IMR-90 (cell line): ENCODE data around the gene KCNQ1. TPM values are rescaled to one million over a fixed set of nuclear protein-coding genes. Genes with fewer than 3 reads are reported as not detected.

Experiments
- ATAC-seq: fragments of 200-7000 bp; cut with Tn5 transposase; 2 replicates; pipeline ENCODE4 v1.9.1; 2020; ENCODE audit warnings: low read depth, mild to moderate bottlenecking, moderate library complexity
- BruUV-seq: library from RNA; stranded (reverse); fragments of 400-500 nt; replicated peaks from 2 replicates; lab custom pipeline; 2021; lab: Mats Ljungman, UMichigan
- CTCF ChIA-PET: fragments of 300-600 bp; formaldehyde crosslinking; extraction: SDS; loops from one replicate; lab custom pipeline; 2021; ENCODE audit warnings: antibody characterized with exemption; lab: Yijun Ruan, JAX
- POLR2A ChIA-PET: fragments of 300-600 bp; sonication (Branson Sonifier 250); formaldehyde crosslinking; loops from one replicate; lab custom pipeline; 2022; ENCODE audit warnings: antibody characterized with exemption; ENCODE audit not compliant: unreplicated experiment; lab: Charles Lee
- DNase-seq: peaks from one replicate; pipeline ENCODE4 v3.0.0; 2013
- H2AFZ ChIP-seq: replicated peaks from 2 replicates; pipeline ENCODE3; 2013; ENCODE audit warnings: low read length, mild to moderate bottlenecking; ENCODE audit not compliant: poor library complexity
- H2AK5ac ChIP-seq: 2 replicates; pipeline ENCODE4 v1.6.1; 2013; ENCODE audit warnings: low read depth, low read length, inconsistent platforms
- H2AK9ac ChIP-seq: replicated peaks from 2 replicates; pipeline ENCODE3; 2013; ENCODE audit warnings: mild to moderate bottlenecking, low read depth, low read length, moderate library complexity; ENCODE audit not compliant: poor library complexity
- H2BK120ac ChIP-seq: 2 replicates; pipeline ENCODE4 v1.6.1; 2013; ENCODE audit warnings: low read depth, low read length, inconsistent platforms
- H2BK15ac ChIP-seq: 3 replicates; pipeline ENCODE4 v1.6.1; 2013; ENCODE audit warnings: low read depth, low read length, inconsistent platforms
- H2BK20ac ChIP-seq: 2 replicates; pipeline ENCODE4 v1.6.1; 2013; ENCODE audit warnings: low read depth, mild to moderate bottlenecking, inconsistent platforms, low read length, moderate library complexity
- H2BK5ac ChIP-seq: 2 replicates; pipeline ENCODE4 v1.6.1; 2013; ENCODE audit warnings: mild to moderate bottlenecking, low read depth, low read length, inconsistent platforms; ENCODE audit not compliant: poor library complexity, severe bottlenecking
- H3K14ac ChIP-seq: replicated peaks from 2 replicates; pipeline ENCODE4 v1.6.1; 2013; ENCODE audit warnings: low read depth, low read length, inconsistent platforms
- H3K18ac ChIP-seq: 2 replicates; pipeline ENCODE4 v1.6.1; 2013; ENCODE audit warnings: low read depth, low read length, control low read depth
- H3K23ac ChIP-seq: 2 replicates; pipeline ENCODE4 v1.6.1; 2013; ENCODE audit warnings: low read depth, low read length, inconsistent platforms
- H3K27ac ChIP-seq: 2 replicates; pipeline ENCODE4 v1.5.1; 2013; ENCODE audit warnings: mild to moderate bottlenecking, control low read depth, low read length; ENCODE audit not compliant: insufficient read depth
- H3K27me3 ChIP-seq: 2 replicates; pipeline ENCODE4 v1.6.1; 2013; ENCODE audit warnings: low read length; ENCODE audit not compliant: control insufficient read depth, insufficient read depth
- H3K36me3 ChIP-seq: 2 replicates; pipeline ENCODE4 v1.6.1; 2013; ENCODE audit warnings: low read length, mixed read lengths; ENCODE audit not compliant: control insufficient read depth, insufficient read depth
- H3K4ac ChIP-seq: 2 replicates; pipeline ENCODE4 v1.6.1; 2013; ENCODE audit warnings: low read depth, low read length, inconsistent platforms
- H3K4me1 ChIP-seq: 2 replicates; pipeline ENCODE4 v1.6.1; 2013; ENCODE audit warnings: low read length, mixed read lengths; ENCODE audit not compliant: control insufficient read depth, insufficient read depth
- H3K4me2 ChIP-seq: 2 replicates; pipeline ENCODE4 v1.6.1; 2013; ENCODE audit warnings: low read depth, mild to moderate bottlenecking, control low read depth, low read length, moderate library complexity
- H3K4me3 ChIP-seq: 2 replicates; pipeline ENCODE4 v1.5.1; 2013; ENCODE audit warnings: low read depth, mild to moderate bottlenecking, control low read depth, low read length, moderate library complexity; ENCODE audit not compliant: insufficient read depth
- H3K56ac ChIP-seq: 2 replicates; pipeline ENCODE4 v1.6.1; 2013; ENCODE audit warnings: low read length, inconsistent platforms; ENCODE audit not compliant: insufficient read depth; ENCODE audit errors: extremely low read depth
- H3K79me1 ChIP-seq, 2 experiments: 2 replicates each; pipeline ENCODE4 v1.6.1; 2013; ENCODE audit warnings: low read length in 2 of 2, inconsistent platforms in 1 of 2, low read depth in 1 of 2
- H3K9ac ChIP-seq: 2 replicates; pipeline ENCODE4 v1.6.1; 2013; ENCODE audit warnings: low read depth, low read length, control low read depth
- H3K9me1 ChIP-seq: 2 replicates; pipeline ENCODE4 v1.6.1; 2013; ENCODE audit warnings: low read length, inconsistent platforms; ENCODE audit not compliant: insufficient read depth
- H3K9me3 ChIP-seq: 2 replicates; pipeline ENCODE4 v1.6.1; 2013; ENCODE audit warnings: low read length; ENCODE audit not compliant: control insufficient read depth, insufficient read depth
- H4K20me1 ChIP-seq: 2 replicates; pipeline ENCODE4 v1.6.1; 2013; ENCODE audit warnings: low read length, inconsistent platforms; ENCODE audit not compliant: insufficient read depth
- H4K5ac ChIP-seq: 2 replicates; pipeline ENCODE4 v1.6.1; 2013; ENCODE audit warnings: mild to moderate bottlenecking, low read depth, low read length, control low read depth
- H4K8ac ChIP-seq, 2 experiments: 2 replicates each; pipeline ENCODE4 v1.6.1; 2013; ENCODE audit warnings: low read depth in 2 of 2, low read length in 2 of 2, control low read depth in 1 of 2, inconsistent platforms in 1 of 2
- H4K91ac ChIP-seq: 2 replicates; pipeline ENCODE4 v1.6.1; 2013; ENCODE audit warnings: low read depth, low read length, inconsistent platforms; ENCODE audit not compliant: insufficient read depth
- BHLHE40 ChIP-seq: fragments of 150-350 bp; IDR thresholded peaks from 2 replicates; pipeline ENCODE4 v1.6.1; 2016; ENCODE audit warnings: mild to moderate bottlenecking, low read depth, low read length
- CEBPB ChIP-seq: IDR thresholded peaks from 2 replicates; pipeline ENCODE4 v1.6.1; 2012; ENCODE audit warnings: low read depth, low read length, improper control_type of control experiment
- CHD1 ChIP-seq: IDR thresholded peaks from 2 replicates; pipeline ENCODE4 v1.6.1; 2012; ENCODE audit warnings: low read depth, low read length, improper control_type of control experiment
- CTCF ChIP-seq: conservative IDR thresholded peaks from 2 replicates; pipeline ENCODE4 v1.5.1; 2012; ENCODE audit warnings: mild to moderate bottlenecking, low read depth, low read length, improper control_type of control experiment
- FOS ChIP-seq: fragments of 150-350 bp; IDR thresholded peaks from 2 replicates; pipeline ENCODE4 v1.6.1; 2016; ENCODE audit warnings: low read depth, low read length
- MAFK ChIP-seq: IDR thresholded peaks from 2 replicates; pipeline ENCODE4 v1.6.1; 2012; ENCODE audit warnings: low read depth, low read length, improper control_type of control experiment
- MAZ ChIP-seq: IDR thresholded peaks from 2 replicates; pipeline ENCODE4 v1.6.1; 2012; ENCODE audit warnings: low read depth, mild to moderate bottlenecking, low read length, improper control_type of control experiment, moderate library complexity, borderline replicate concordance
- MXI1 ChIP-seq: IDR thresholded peaks from 2 replicates; pipeline ENCODE4 v1.6.1; 2012; ENCODE audit warnings: low read depth, mild to moderate bottlenecking, low read length, moderate library complexity, borderline replicate concordance
- POLR2A ChIP-seq: IDR thresholded peaks from 2 replicates; pipeline ENCODE4 v1.6.1; 2012; ENCODE audit warnings: mild to moderate bottlenecking, low read depth, low read length
- RAD21 ChIP-seq: IDR thresholded peaks from 2 replicates; pipeline ENCODE4 v1.6.1; 2012; ENCODE audit warnings: low read length, improper control_type of control experiment
- RCOR1 ChIP-seq: IDR thresholded peaks from 2 replicates; pipeline ENCODE4 v1.6.1; 2012; ENCODE audit warnings: mild to moderate bottlenecking, low read length, improper control_type of control experiment; ENCODE audit not compliant: insufficient replicate concordance
- RFX5 ChIP-seq: IDR thresholded peaks from 2 replicates; pipeline ENCODE4 v1.8.0; 2012; ENCODE audit warnings: low read depth, mild to moderate bottlenecking, low read length, moderate library complexity
- SMC3 ChIP-seq: fragments of 150-350 bp; IDR thresholded peaks from 2 replicates; pipeline ENCODE4 v1.6.1; 2016; ENCODE audit warnings: low read depth, mild to moderate bottlenecking, antibody characterized with exemption, low read length, moderate library complexity
- WGBS, 2 experiments: methylation state at CpG; one replicate each; pipeline versions ENCODE4 v1.1.5 to v1.1.7; 2013; ENCODE audit warnings: missing lambda C conversion rate in 2 of 2; ENCODE audit not compliant: insufficient read length in 1 of 2; ENCODE audit errors: extremely low coverage in 2 of 2; 5-methylcytosine and 5-hydroxymethylcytosine counted together
- dilution Hi-C: fragments of 300-500 bp; cut with HindIII; formaldehyde crosslinking; loops from one replicate; pipeline ENCODE4 v1.14.3; 2018; ENCODE audit warnings: low sequenced_read_pairs; ENCODE audit not compliant: unreplicated experiment
- in situ Hi-C: fragments of 300-500 bp; cut with MboI; formaldehyde crosslinking; loops from 3 replicates; pipeline ENCODE4 v1.14.3; 2019; ENCODE audit warnings: low sequenced_read_pairs, inconsistent platforms, mixed read lengths
- intact Hi-C: fragments of 100-400 bp; cut with micrococcal nuclease; formaldehyde crosslinking; loops from 2 replicates; pipeline ENCODE4 v1.10.0; 2022
- polyA plus RNA-seq, 3 experiments: library from polyadenylated mRNA; depleted of rRNA; stranded (reverse); fragments of >200 nt; gene quantifications; 2 replicates each; pipeline ENCODE4 v1.2.3, GENCODE V29; 2012; ENCODE audit warnings: low replicate concordance in 1 of 3
- total RNA-seq: library from RNA; depleted of rRNA; stranded (reverse); fragments of >200 nt; gene quantifications from 2 replicates; pipeline ENCODE4 v1.2.3, GENCODE V29; 2012
- TF ChIP-seq, protein P1 (sequence below): fragments of 150-350 bp; IDR thresholded peaks from 2 replicates; pipeline ENCODE4 v1.6.1; 2017; ENCODE audit warnings: mild to moderate bottlenecking, antibody characterized with exemption, low read length, low read depth

Gene KCNQ1
- total and polyA plus RNA-seq, 2 of the 4 experiments (the other 2 are of a cell fraction): 0.07 TPM; not detected in 1

DNA sequence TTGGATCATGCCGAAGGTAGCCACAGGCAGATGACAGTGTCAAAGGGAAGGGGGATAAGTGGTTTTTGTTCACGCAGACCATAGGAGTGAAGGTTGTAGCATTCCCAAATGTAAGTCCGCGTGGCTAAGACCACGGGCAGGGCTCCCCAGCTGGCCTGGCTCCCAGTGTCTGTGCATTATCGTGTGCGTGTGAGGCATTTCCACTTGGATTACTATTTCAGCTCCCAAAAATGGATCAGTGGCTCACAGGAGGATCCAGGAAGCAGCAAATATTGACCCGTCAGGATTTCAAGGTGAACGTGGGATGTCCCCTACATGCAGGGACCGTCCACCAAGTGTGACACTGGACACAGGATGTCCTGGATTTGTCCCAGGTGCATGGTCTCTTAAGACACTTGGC is 430.2 kb downstream of the KCNQ1 start:
- H3K56ac ChIP-seq: no peak overlapping the region
- ChIA-PET CTCF (no interaction called here), POLR2A (no interaction called here)
- no peak overlapping the region for H4K91ac ChIP-seq
- no peak overlapping the region for H2AK5ac ChIP-seq
- intact Hi-C loops: no loop called here
- H3K9ac ChIP-seq: no peak overlapping the region
- H2BK15ac ChIP-seq: no peak overlapping the region
- in situ Hi-C loops: loop anchor here (5.0 to 25.0 kb wide), 2 partner anchors 178 to 688 kb away; partner anchors contain the start of gene KCNQ1OT1
- dilution Hi-C loops: no loop called here
- H3K79me1 ChIP-seq: no peaks in the 10 kb centered on the region
- H4K5ac ChIP-seq: no peak overlapping the region
- 84% methylated on average over 4 of the region's 10 CpGs; no CpG with 5 or more reads in 1 of the 2 experiments for WGBS, 2 experiments
- H3K4ac ChIP-seq: no peak overlapping the region
- H3K4me3 ChIP-seq: no peak overlapping the region
- H3K14ac ChIP-seq: no peak overlapping the region
- BruUV-seq: no TSS peak
- H3K27ac ChIP-seq: no peak overlapping the region
- no peak overlapping the region for H2BK120ac ChIP-seq
- H3K4me2 ChIP-seq: no peak overlapping the region
- ATAC-seq: no peak
- H3K4me1 ChIP-seq: no peaks in the 10 kb centered on the region
- no peaks in the 10 kb centered on the region for H3K9me1 ChIP-seq
- peak overlapping the region; percentile 12 for H2AK9ac ChIP-seq
- no peaks in the 10 kb centered on the region for H4K20me1 ChIP-seq
- H2BK20ac ChIP-seq: no peak overlapping the region
- no peak overlapping the region for H2AFZ ChIP-seq
- TF ChIP-seq CHD1: no peak
- TF ChIP-seq RFX5: no peak
- TF ChIP-seq MAFK: no peak
- TF ChIP-seq CTCF: no peak
- TF ChIP-seq, protein P1, sequence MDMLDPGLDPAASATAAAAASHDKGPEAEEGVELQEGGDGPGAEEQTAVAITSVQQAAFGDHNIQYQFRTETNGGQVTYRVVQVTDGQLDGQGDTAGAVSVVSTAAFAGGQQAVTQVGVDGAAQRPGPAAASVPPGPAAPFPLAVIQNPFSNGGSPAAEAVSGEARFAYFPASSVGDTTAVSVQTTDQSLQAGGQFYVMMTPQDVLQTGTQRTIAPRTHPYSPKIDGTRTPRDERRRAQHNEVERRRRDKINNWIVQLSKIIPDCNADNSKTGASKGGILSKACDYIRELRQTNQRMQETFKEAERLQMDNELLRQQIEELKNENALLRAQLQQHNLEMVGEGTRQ: no peak
- no peak for TF ChIP-seq POLR2A
- no peak for TF ChIP-seq CEBPB
- TF ChIP-seq BHLHE40: no peak
- TF ChIP-seq MXI1: no peak
- TF ChIP-seq RCOR1: no peak
- no peak for TF ChIP-seq RAD21
- TF ChIP-seq SMC3: no peak
- TF ChIP-seq MAZ: no peak
- TF ChIP-seq FOS: no peak
- DNase-seq: no peak
- H4K8ac ChIP-seq: no peak overlapping the region
- H3K18ac ChIP-seq: no peak overlapping the region
- no peak overlapping the region for H2BK5ac ChIP-seq
- peaks cover 4% of the 10 kb centered on the region; the same call in 1 of the 2 replicates for H3K36me3 ChIP-seq
- H3K9me3 ChIP-seq: peaks cover 12% of the 10 kb centered on the region
- peaks cover 34% of the 10 kb centered on the region for H3K27me3 ChIP-seq
- no peak overlapping the region for H3K23ac ChIP-seq
